NB4 (cell line): ENCODE results near the gene CMIP.
"Not testable (repeated sequence)": the region's sequence is repeated elsewhere in the genome, so short reads cannot be mapped to it uniquely, and the experiment has no call there.

ENCODE experiments used
- DNase-seq: peaks from one replicate; pipeline ENCODE4 v3.0.0; 2010; ENCODE audit warnings: low read depth
- H3K4me3 ChIP-seq: one replicate; pipeline ENCODE4 v1.5.1; 2011; ENCODE audit warnings: mild to moderate bottlenecking, low read depth, low read length, moderate library complexity
- CTCF ChIP-seq: IDR thresholded peaks from one replicate; pipeline ENCODE4 v1.5.1; 2012; ENCODE audit warnings: low read depth, low read length
- MAX ChIP-seq: IDR thresholded peaks from 2 replicates; pipeline ENCODE4 v1.6.1; 2011; ENCODE audit warnings: low read depth, low read length
- MYC ChIP-seq: IDR thresholded peaks from 2 replicates; pipeline ENCODE4 v1.6.1; 2011; ENCODE audit warnings: low read depth, low read length
- POLR2A ChIP-seq: IDR thresholded peaks from 2 replicates; pipeline ENCODE4 v1.6.1; 2011; ENCODE audit warnings: mild to moderate bottlenecking; ENCODE audit not compliant: insufficient read length; ENCODE audit errors: extremely low read depth

The CMIP gene

GRCh38 chr16:81575307-81575706, 130.7 kb downstream of the CMIP start:
- no peak overlapping the region for H3K4me3 ChIP-seq
- TF ChIP-seq MAX: no peak
- no peak for TF ChIP-seq POLR2A
- no peak for TF ChIP-seq MYC
- TF ChIP-seq CTCF: no peak
- no peak for DNase-seq

- TF ChIP-seq CTCF (no peak), POLR2A (no peak), MYC (no peak), MAX (no peak)
- no peak for DNase-seq
- H3K4me3 ChIP-seq: no peak overlapping the region
Measured at GRCh38 chr16:81575834-81576233, 131.2 kb downstream of the CMIP start.

- H3K4me3 ChIP-seq: no peak overlapping the region
- DNase-seq: no peak
- TF ChIP-seq MAX: no peak
- TF ChIP-seq MYC: no peak
- TF ChIP-seq POLR2A: no peak
- TF ChIP-seq CTCF: no peak
Measured at GRCh38 chr16:81576696-81577095, 132.1 kb downstream of the CMIP start.

- DNase-seq, H3K4me3 ChIP-seq: not testable (repeated sequence)
Measured at GRCh38 chr16:81577272-81577671, 132.7 kb downstream of the CMIP start.

- DNase-seq: no peak
Measured at GRCh38 chr16:81578076-81578475, 133.5 kb downstream of the CMIP start.

More at GRCh38 chr16:81578076-81578475, 133.5 kb downstream of the CMIP start:
- no peak overlapping the region for H3K4me3 ChIP-seq
- TF ChIP-seq MYC (no peak), POLR2A (no peak), CTCF (no peak), MAX (no peak)
